H9 (cell line): Measurements from ENCODE around the gene SECISBP2. TPM values are rescaled to one million over a fixed set of nuclear protein-coding genes. Genes with fewer than 3 reads are reported as not detected.

Experiments
- DNase-seq: peaks from one replicate; pipeline ENCODE4 v3.0.0-alpha.2; 2017
- H2AFZ ChIP-seq: one replicate; pipeline ENCODE4 v1.6.1; 2013; ENCODE audit warnings: mild to moderate bottlenecking, low read length, control low read depth, moderate library complexity
- H2AK5ac ChIP-seq: 2 replicates; pipeline ENCODE4 v1.6.1; 2013; ENCODE audit warnings: low read length, control low read depth, mixed read lengths; ENCODE audit not compliant: insufficient read length
- H2BK120ac ChIP-seq: one replicate; pipeline ENCODE4 v1.6.1; 2013; ENCODE audit warnings: low read depth, mild to moderate bottlenecking, low read length, control low read depth, inconsistent platforms; ENCODE audit not compliant: poor library complexity, severe bottlenecking
- H2BK12ac ChIP-seq: 2 replicates; pipeline ENCODE4 v1.6.1; 2013; ENCODE audit warnings: low read length, control low read depth, mixed read lengths, low read depth; ENCODE audit not compliant: insufficient read length
- H2BK15ac ChIP-seq: 2 replicates; pipeline ENCODE4 v1.6.1; 2013; ENCODE audit warnings: low read depth, low read length, control low read depth
- H2BK20ac ChIP-seq: one replicate; pipeline ENCODE4 v1.6.1; 2013; ENCODE audit warnings: low read depth, mild to moderate bottlenecking, low read length, control low read depth, inconsistent platforms; ENCODE audit not compliant: poor library complexity, severe bottlenecking
- H2BK5ac ChIP-seq: 2 replicates; pipeline ENCODE4 v1.6.1; 2013; ENCODE audit warnings: low read length, control low read depth, mixed read lengths; ENCODE audit not compliant: insufficient read length
- H3K14ac ChIP-seq: 2 replicates; pipeline ENCODE4 v1.6.1; 2013; ENCODE audit warnings: low read length, control low read depth; ENCODE audit not compliant: insufficient read depth
- H3K18ac ChIP-seq: 2 replicates; pipeline ENCODE4 v1.6.1; 2013; ENCODE audit warnings: low read depth, mild to moderate bottlenecking, mixed read lengths, low read length, control low read depth; ENCODE audit not compliant: insufficient read length
- H3K23ac ChIP-seq: 2 replicates; pipeline ENCODE4 v1.6.1; 2013; ENCODE audit warnings: low read length, control low read depth, mixed read lengths, low read depth; ENCODE audit not compliant: insufficient read length
- H3K23me2 ChIP-seq: 2 replicates; pipeline ENCODE4 v1.6.1; 2013; ENCODE audit warnings: low read depth, mild to moderate bottlenecking, mixed read lengths, low read length, control low read depth; ENCODE audit not compliant: insufficient read length, poor library complexity, severe bottlenecking
- H3K27ac ChIP-seq: 2 replicates; pipeline ENCODE4 v1.5.1; 2013; ENCODE audit warnings: low read length, control low read depth, mixed read lengths, low read depth; ENCODE audit not compliant: insufficient read length
- H3K27me3 ChIP-seq: 2 replicates; pipeline ENCODE4 v1.6.1; 2013; ENCODE audit warnings: low read length, control low read depth, inconsistent platforms; ENCODE audit not compliant: insufficient read depth
- H3K4ac ChIP-seq: 2 replicates; pipeline ENCODE4 v1.6.1; 2013; ENCODE audit warnings: low read depth, mild to moderate bottlenecking, control low read depth, inconsistent platforms, low read length, moderate library complexity
- H3K4me1 ChIP-seq: 2 replicates; pipeline ENCODE4 v1.6.1; 2013; ENCODE audit warnings: low read length, control low read depth, inconsistent platforms; ENCODE audit not compliant: insufficient read depth
- H3K4me2 ChIP-seq: 2 replicates; pipeline ENCODE4 v1.6.1; 2013; ENCODE audit warnings: low read length, control low read depth, mixed read lengths; ENCODE audit not compliant: insufficient read length, insufficient read depth
- H3K56ac ChIP-seq: 2 replicates; pipeline ENCODE4 v1.6.1; 2013; ENCODE audit warnings: low read depth, mild to moderate bottlenecking, mixed read lengths, low read length, control low read depth; ENCODE audit not compliant: insufficient read length
- H3K79me1 ChIP-seq: 2 replicates; pipeline ENCODE4 v1.6.1; 2013; ENCODE audit warnings: low read depth, mild to moderate bottlenecking, moderate library complexity, low read length, control low read depth, inconsistent platforms; ENCODE audit not compliant: insufficient read depth, poor library complexity, severe bottlenecking
- H3K79me2 ChIP-seq: 2 replicates; pipeline ENCODE4 v1.6.1; 2013; ENCODE audit warnings: low read length, control low read depth, inconsistent platforms; ENCODE audit not compliant: insufficient read depth
- H3K9ac ChIP-seq: 2 replicates; pipeline ENCODE4 v1.6.1; 2013; ENCODE audit warnings: low read length, control low read depth, mixed read lengths; ENCODE audit not compliant: insufficient read length; ENCODE audit errors: extremely low read depth
- H3K9me3 ChIP-seq: one replicate; pipeline ENCODE4 v1.6.1; 2013; ENCODE audit warnings: low read depth, low read length, inconsistent platforms; ENCODE audit not compliant: control insufficient read depth
- H3T11ph ChIP-seq: one replicate; pipeline ENCODE4 v1.6.1; 2013; ENCODE audit warnings: mild to moderate bottlenecking, low read length, control low read depth, inconsistent platforms
- H4K20me1 ChIP-seq: one replicate; pipeline ENCODE4 v1.6.1; 2013; ENCODE audit not compliant: control insufficient read depth, insufficient read length, insufficient read depth
- H4K5ac ChIP-seq: 2 replicates; pipeline ENCODE4 v1.6.1; 2013; ENCODE audit warnings: low read depth, mild to moderate bottlenecking, mixed read lengths, low read length, control low read depth; ENCODE audit not compliant: insufficient read length
- H4K8ac ChIP-seq: replicated peaks from 2 replicates; pipeline ENCODE4 v1.6.1; 2013; ENCODE audit warnings: low read length, control low read depth, mixed read lengths, low read depth; ENCODE audit not compliant: insufficient read length
- H4K91ac ChIP-seq: 2 replicates; pipeline ENCODE4 v1.6.1; 2013; ENCODE audit warnings: low read depth, mild to moderate bottlenecking, moderate library complexity, mixed read lengths, low read length, control low read depth; ENCODE audit not compliant: insufficient read length
- H3K27ac Mint-ChIP-seq, 3 experiments: 2 replicates in 2 of 3; 3 replicates in 1 of 3; pipeline ENCODE4 v1.8.0; 2020 to 2021; ENCODE audit warnings: mixed read lengths in 3 of 3, mild to moderate bottlenecking in 1 of 3, moderate library complexity in 1 of 3
- H3K27me3 Mint-ChIP-seq: 2 replicates; pipeline ENCODE4 v1.8.0; 2021; ENCODE audit warnings: low read depth, mild to moderate bottlenecking, moderate library complexity, mixed read lengths
- H3K36me3 Mint-ChIP-seq, 3 experiments: 2 replicates in 2 of 3; 3 replicates in 1 of 3; pipeline ENCODE4 v1.8.0; 2020 to 2021; ENCODE audit warnings: low read depth in 3 of 3, mixed read lengths in 3 of 3; ENCODE audit not compliant: insufficient read depth in 1 of 3
- H3K4me1 Mint-ChIP-seq, 2 experiments: 2 replicates each; pipeline ENCODE4 v1.8.0; 2020; ENCODE audit warnings: mixed read lengths in 2 of 2
- H3K4me3 Mint-ChIP-seq, 2 experiments: 2 replicates in 1 of 2; 3 replicates in 1 of 2; pipeline ENCODE4 v1.8.0; 2020 to 2021; ENCODE audit warnings: mild to moderate bottlenecking in 2 of 2, mixed read lengths in 2 of 2, moderate library complexity in 1 of 2
- H3K9me3 Mint-ChIP-seq, 2 experiments: 2 replicates in 1 of 2; 3 replicates in 1 of 2; pipeline ENCODE4 v1.8.0; 2020; ENCODE audit warnings: mild to moderate bottlenecking in 2 of 2, mixed read lengths in 2 of 2, moderate library complexity in 1 of 2
- WGBS: extraction: QIAGEN DNeasy Blood & Tissue Kit; methylation state at CpG from one replicate; pipeline ENCODE4 v1.1.7; 2013; ENCODE audit warnings: missing lambda C conversion rate, low lambda C conversion rate, mixed read lengths; ENCODE audit not compliant: insufficient read length; ENCODE audit errors: extremely low coverage; 5-methylcytosine and 5-hydroxymethylcytosine counted together
- total RNA-seq: library from RNA; stranded (reverse); gene quantifications from 2 replicates; pipeline ENCODE4 v1.2.1, GENCODE V29; 2021
- TF ChIP-seq, protein P1 (sequence below): fragments of 200-600 bp; sonication (generic); conservative IDR thresholded peaks from 3 replicates; pipeline ENCODE4 v1.8.0; 2021; ENCODE audit warnings: antibody characterized with exemption, mild to moderate bottlenecking

Gene SECISBP2
- total RNA-seq, 1 experiment from 2014 or later: 62.7 TPM

GRCh38 chr9:89374176-89374575 is 55.9 kb downstream of the SECISBP2 start:
- H2AFZ ChIP-seq: no peak overlapping the region
- no peak overlapping the region for H2BK15ac ChIP-seq
- no peak overlapping the region for H3K14ac ChIP-seq
- H3K18ac ChIP-seq: no peak overlapping the region
- no peak overlapping the region for H2BK20ac ChIP-seq
- no peak overlapping the region for H4K8ac ChIP-seq
- Mint-ChIP-seq H3K9me3 (no peaks in the 10 kb centered on the region), H3K27me3 (no peaks in the 10 kb centered on the region), H3K4me1 (peaks cover 3 to 5% of the 10 kb centered on the region in 2 experiments; a peak in 2 of 4 replicates), H3K4me3 (no peak overlapping the region), H3K36me3 (peaks cover 9 to 27% (median 27%) of the 10 kb centered on the region in 3 experiments; a peak in 6 of 7 replicates), H3K27ac (peak overlapping the region in 2 of 3 experiments; percentile 53 to 81; a peak in 2 of 7 replicates)
- DNase-seq: no peak
- H3K79me1 ChIP-seq: no peaks in the 10 kb centered on the region
- H3K56ac ChIP-seq: no peak overlapping the region
- H3K9me3 ChIP-seq: no peaks in the 10 kb centered on the region
- H3K23me2 ChIP-seq: no peaks in the 10 kb centered on the region
- H2AK5ac ChIP-seq: no peak overlapping the region
- H2BK12ac ChIP-seq: no peak overlapping the region
- no peak overlapping the region for H4K5ac ChIP-seq
- no peak overlapping the region for H3K4me2 ChIP-seq
- H3K79me2 ChIP-seq: no peaks in the 10 kb centered on the region
- H3K9ac ChIP-seq: no peak overlapping the region
- H3K4me1 ChIP-seq: no peaks in the 10 kb centered on the region
- H4K20me1 ChIP-seq: no peaks in the 10 kb centered on the region
- no peak overlapping the region for H2BK5ac ChIP-seq
- H3K23ac ChIP-seq: no peak overlapping the region
- no peak overlapping the region for H3K4ac ChIP-seq
- no CpG with 5 or more reads among the region's 4 CpGs for WGBS
- H3K27me3 ChIP-seq: no peaks in the 10 kb centered on the region
- H3T11ph ChIP-seq: no peak overlapping the region
- no peak overlapping the region for H3K27ac ChIP-seq
- no peak overlapping the region for H4K91ac ChIP-seq
- no peak overlapping the region for H2BK120ac ChIP-seq
- TF ChIP-seq, protein P1, sequence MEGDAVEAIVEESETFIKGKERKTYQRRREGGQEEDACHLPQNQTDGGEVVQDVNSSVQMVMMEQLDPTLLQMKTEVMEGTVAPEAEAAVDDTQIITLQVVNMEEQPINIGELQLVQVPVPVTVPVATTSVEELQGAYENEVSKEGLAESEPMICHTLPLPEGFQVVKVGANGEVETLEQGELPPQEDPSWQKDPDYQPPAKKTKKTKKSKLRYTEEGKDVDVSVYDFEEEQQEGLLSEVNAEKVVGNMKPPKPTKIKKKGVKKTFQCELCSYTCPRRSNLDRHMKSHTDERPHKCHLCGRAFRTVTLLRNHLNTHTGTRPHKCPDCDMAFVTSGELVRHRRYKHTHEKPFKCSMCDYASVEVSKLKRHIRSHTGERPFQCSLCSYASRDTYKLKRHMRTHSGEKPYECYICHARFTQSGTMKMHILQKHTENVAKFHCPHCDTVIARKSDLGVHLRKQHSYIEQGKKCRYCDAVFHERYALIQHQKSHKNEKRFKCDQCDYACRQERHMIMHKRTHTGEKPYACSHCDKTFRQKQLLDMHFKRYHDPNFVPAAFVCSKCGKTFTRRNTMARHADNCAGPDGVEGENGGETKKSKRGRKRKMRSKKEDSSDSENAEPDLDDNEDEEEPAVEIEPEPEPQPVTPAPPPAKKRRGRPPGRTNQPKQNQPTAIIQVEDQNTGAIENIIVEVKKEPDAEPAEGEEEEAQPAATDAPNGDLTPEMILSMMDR: no peak
